HFFc6 (cell line): Measurements from ENCODE around the gene RASGRP2. TPM values are rescaled to one million over a fixed set of nuclear protein-coding genes. Genes with fewer than 3 reads are reported as not detected.

Source experiments
- DNase-seq: peaks from one replicate; pipeline ENCODE4 v3.0.0-alpha.2; 2018
- H3K27ac Mint-ChIP-seq: 2 replicates; pipeline ENCODE4 v1.8.0; 2020; ENCODE audit warnings: mild to moderate bottlenecking, mixed read lengths
- H3K27me3 Mint-ChIP-seq: 2 replicates; pipeline ENCODE4 v1.8.0; 2021; ENCODE audit warnings: mild to moderate bottlenecking, moderate library complexity, mixed read lengths; ENCODE audit not compliant: insufficient read depth
- H3K36me3 Mint-ChIP-seq: 2 replicates; pipeline ENCODE4 v1.8.0; 2021; ENCODE audit warnings: low read depth, mixed read lengths
- H3K4me1 Mint-ChIP-seq: 2 replicates; pipeline ENCODE4 v1.8.0; 2020; ENCODE audit warnings: low read depth, mixed read lengths
- H3K4me3 Mint-ChIP-seq: 2 replicates; pipeline ENCODE4 v1.8.0; 2020; ENCODE audit warnings: mild to moderate bottlenecking, moderate library complexity, mixed read lengths
- H3K9me3 Mint-ChIP-seq: 2 replicates; pipeline ENCODE4 v1.8.0; 2020; ENCODE audit warnings: mild to moderate bottlenecking, mixed read lengths
- total RNA-seq, 6 experiments: library from RNA; stranded (reverse); fragmentation: NEBNext Ultra II Directional; extraction: Animal tissue kit (Norgen Biotek cat#: 25700); gene quantifications; 2 replicates in 1 of 6; 3 replicates in 5 of 6; pipeline ENCODE4 v1.2.3, GENCODE V29; 2021
- TF ChIP-seq, protein P1 (sequence below): fragments of 200-600 bp; sonication (generic); IDR thresholded peaks from 2 replicates; pipeline ENCODE4 v1.5.0; 2021; ENCODE audit warnings: antibody characterized with exemption, mild to moderate bottlenecking

The RASGRP2 gene
- total RNA-seq, 6 experiments from 2014 or later, result 0.43 to 0.68 (median 0.48) TPM; not detected in 2

DNA sequence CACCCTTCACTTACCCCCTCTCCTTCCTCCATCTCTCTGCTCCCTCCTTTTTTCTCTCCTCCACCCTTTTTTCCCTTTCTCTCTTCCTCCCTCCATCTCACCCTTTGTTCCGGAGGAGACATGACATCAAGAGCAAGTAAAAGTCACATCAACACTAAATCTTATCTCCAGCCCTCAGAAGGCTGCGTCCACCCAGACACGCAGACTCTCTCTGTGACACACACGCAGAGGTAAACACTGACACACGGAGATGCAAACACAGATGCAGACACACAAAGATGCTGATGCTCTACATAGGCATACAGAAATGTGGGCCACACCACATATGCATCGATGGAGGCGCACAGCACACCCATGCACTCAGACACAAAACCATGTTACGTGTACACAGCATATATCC is 47.9 kb downstream of the RASGRP2 start:
- H3K4me3 Mint-ChIP-seq, result no peak overlapping the region
- DNase-seq, result no peak
- H3K27ac Mint-ChIP-seq, result no peak overlapping the region
- H3K9me3 Mint-ChIP-seq, result no peaks in the 10 kb centered on the region
- TF ChIP-seq, protein P1, sequence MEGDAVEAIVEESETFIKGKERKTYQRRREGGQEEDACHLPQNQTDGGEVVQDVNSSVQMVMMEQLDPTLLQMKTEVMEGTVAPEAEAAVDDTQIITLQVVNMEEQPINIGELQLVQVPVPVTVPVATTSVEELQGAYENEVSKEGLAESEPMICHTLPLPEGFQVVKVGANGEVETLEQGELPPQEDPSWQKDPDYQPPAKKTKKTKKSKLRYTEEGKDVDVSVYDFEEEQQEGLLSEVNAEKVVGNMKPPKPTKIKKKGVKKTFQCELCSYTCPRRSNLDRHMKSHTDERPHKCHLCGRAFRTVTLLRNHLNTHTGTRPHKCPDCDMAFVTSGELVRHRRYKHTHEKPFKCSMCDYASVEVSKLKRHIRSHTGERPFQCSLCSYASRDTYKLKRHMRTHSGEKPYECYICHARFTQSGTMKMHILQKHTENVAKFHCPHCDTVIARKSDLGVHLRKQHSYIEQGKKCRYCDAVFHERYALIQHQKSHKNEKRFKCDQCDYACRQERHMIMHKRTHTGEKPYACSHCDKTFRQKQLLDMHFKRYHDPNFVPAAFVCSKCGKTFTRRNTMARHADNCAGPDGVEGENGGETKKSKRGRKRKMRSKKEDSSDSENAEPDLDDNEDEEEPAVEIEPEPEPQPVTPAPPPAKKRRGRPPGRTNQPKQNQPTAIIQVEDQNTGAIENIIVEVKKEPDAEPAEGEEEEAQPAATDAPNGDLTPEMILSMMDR, result no peak
- no peaks in the 10 kb centered on the region for H3K4me1 Mint-ChIP-seq
- peaks cover 74% of the 10 kb centered on the region for H3K27me3 Mint-ChIP-seq
- H3K36me3 Mint-ChIP-seq, result no peaks in the 10 kb centered on the region

DNA sequence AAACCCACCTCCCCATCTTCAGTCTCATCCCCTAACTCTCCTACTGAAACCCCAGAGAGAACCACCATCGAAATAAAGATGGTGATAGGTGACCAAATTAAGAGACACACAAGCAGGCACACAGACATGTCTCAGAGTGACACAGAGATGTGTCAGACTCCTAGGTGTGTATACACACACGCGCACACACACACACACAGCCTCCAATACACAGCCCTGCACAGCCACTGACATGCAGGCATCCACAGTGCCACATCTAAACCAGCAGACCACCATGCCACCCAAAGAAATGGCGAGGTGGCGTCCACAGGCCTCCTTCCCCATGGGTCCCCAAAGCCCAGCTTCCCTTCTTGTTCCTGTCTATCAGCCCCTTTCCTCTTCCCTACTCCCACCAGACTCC is 48.4 kb downstream of the RASGRP2 start:
- Mint-ChIP-seq H3K9me3 (no peaks in the 10 kb centered on the region), H3K4me1 (no peaks in the 10 kb centered on the region), H3K27ac (no peak overlapping the region), H3K27me3 (peaks cover 73% of the 10 kb centered on the region), H3K36me3 (no peaks in the 10 kb centered on the region), H3K4me3 (no peak overlapping the region)
- no peak for DNase-seq
- TF ChIP-seq, protein P1, result no peak

DNA sequence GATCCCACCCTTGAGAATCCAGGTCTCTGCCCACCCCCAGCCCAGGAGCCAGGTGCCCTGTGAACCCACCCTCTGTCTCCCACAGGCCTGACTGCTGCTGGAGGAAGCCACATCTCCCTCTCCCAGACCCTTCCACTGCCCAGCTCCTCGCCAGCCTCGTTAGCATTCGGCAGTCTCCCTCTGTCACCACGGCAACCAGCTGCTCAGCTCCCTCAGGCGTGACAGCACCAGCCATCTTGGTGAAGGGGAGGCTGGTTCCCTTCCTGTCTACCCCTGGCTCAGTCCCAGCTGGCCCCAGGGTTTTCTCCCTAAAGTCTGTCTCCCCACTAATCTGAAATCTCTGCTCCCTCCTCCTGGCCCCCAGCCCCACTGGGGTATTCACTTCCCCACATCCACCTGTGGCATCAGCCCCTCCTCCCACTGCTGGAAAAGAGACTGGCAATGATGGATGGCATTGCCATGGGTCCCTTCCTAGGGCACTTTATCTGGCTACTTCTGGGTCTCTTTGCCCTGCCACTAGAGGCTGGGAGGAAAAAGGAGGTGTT is 49.0 kb downstream of the RASGRP2 start:
- no peaks in the 10 kb centered on the region for H3K9me3 Mint-ChIP-seq
- no peak overlapping the region for H3K27ac Mint-ChIP-seq
- H3K36me3 Mint-ChIP-seq, result no peaks in the 10 kb centered on the region
- H3K4me3 Mint-ChIP-seq, result no peak overlapping the region
- no peaks in the 10 kb centered on the region for H3K4me1 Mint-ChIP-seq
- TF ChIP-seq, protein P1, result no peak
- peaks cover 72% of the 10 kb centered on the region for H3K27me3 Mint-ChIP-seq
- no peak for DNase-seq

DNA sequence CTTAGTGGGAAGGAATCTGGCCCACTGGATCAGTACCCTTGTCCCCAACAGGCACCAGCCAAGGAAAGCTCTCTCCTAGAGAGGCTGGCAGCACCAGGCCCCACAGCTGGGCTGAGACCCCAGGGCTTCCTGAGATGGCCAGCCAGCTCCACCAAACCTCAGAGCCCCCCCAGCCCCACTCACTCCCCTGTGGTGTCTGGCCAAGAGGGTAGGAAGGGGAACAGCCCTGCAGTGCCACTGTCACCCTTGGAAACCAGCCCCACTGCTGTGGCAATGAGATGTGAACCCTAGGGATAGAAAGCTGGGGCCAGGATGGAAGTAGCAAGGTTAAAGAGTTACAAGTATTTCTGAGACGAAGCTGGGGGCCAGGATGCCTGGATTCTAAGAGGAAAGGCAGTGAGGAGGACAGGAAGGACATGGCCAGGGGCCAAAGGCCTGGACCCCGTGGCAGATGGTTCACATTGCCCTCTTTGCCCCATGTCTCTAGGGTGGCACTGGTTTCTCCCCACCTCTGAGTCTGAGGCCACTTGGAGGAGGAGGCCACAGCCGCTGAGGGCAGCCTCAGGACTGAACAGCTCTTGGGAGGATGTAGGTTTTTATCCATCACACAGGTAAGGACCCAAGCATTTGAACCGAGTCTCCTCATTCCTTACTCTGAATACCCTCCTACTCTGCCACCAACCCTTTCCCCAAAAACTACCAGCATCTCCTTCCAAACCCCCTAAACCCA is 49.8 kb downstream of the RASGRP2 start:
- no peak overlapping the region for H3K4me3 Mint-ChIP-seq
- no peaks in the 10 kb centered on the region for H3K9me3 Mint-ChIP-seq
- DNase-seq, result no peak
- H3K4me1 Mint-ChIP-seq, result 0 out of 2 replicates have a peak, but pooled peaks cover under 1% of the 10 kb centered on the region
- H3K27me3 Mint-ChIP-seq, result peaks cover 70% of the 10 kb centered on the region
- TF ChIP-seq, protein P1, result no peak
- H3K36me3 Mint-ChIP-seq, result no peaks in the 10 kb centered on the region
- no peak overlapping the region for H3K27ac Mint-ChIP-seq

DNA sequence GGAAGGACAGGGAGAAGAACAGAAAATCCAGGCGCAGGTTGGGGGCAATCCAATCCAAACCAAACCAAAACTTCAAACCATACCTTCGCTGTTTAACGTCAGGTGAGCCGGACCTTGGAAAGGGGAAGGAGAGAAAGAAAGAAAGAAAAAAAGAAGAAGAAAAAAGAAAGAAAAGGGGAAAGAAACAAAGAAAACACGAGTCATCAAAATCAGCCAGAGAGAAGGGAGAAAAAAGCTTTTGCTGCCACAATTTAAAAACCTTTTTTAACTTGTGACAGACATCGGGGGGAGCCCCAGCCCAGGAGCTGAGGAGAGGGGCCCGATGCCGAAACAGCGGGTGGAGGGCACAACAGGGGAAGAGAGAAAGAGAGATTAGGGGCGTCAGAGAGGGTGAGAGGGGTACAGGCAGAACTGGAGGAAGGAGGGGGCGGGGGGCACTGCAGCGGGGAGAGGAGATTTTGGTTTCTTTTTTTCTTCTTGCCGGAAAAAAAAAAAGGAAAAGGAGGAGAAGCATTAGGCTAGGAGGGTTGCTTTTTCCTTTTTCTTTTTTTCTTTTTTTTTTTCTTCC is 51.1 kb downstream of the RASGRP2 start:
- Mint-ChIP-seq H3K27ac (no peak overlapping the region), H3K9me3 (no peaks in the 10 kb centered on the region), H3K4me1 (peaks cover 13% of the 10 kb centered on the region), H3K27me3 (peaks cover 65% of the 10 kb centered on the region), H3K4me3 (no peak overlapping the region), H3K36me3 (no peaks in the 10 kb centered on the region)
- no peak for DNase-seq
- TF ChIP-seq, protein P1, result no peak
